GM23248 (cell line): ENCODE measurements around the gene CASP4. TPM values are rescaled to one million over a fixed set of nuclear protein-coding genes. Genes with fewer than 3 reads are reported as not detected.

Source experiments
- DNase-seq: peaks from one replicate; pipeline ENCODE4 v3.0.0-alpha.2; 2015
- H2AFZ ChIP-seq: fragments of 200-600 bp; sonication (generic); 2 replicates; pipeline ENCODE4 v1.6.1; 2016; ENCODE audit warnings: antibody characterized with exemption
- H3F3A ChIP-seq: fragments of 200-600 bp; sonication (generic); 2 replicates; pipeline ENCODE4 v1.6.1; 2016; ENCODE audit warnings: mild to moderate bottlenecking, antibody characterized with exemption, mixed run types; ENCODE audit not compliant: insufficient read depth
- H3K27ac ChIP-seq: fragments of 200-600 bp; sonication (generic); 2 replicates; pipeline ENCODE4 v1.5.1; 2016; ENCODE audit warnings: mild to moderate bottlenecking
- H3K27me3 ChIP-seq: fragments of 200-600 bp; sonication (generic); replicated peaks from 2 replicates; pipeline ENCODE4 v1.6.1; 2016; ENCODE audit warnings: mild to moderate bottlenecking; ENCODE audit not compliant: insufficient read depth
- H3K36me3 ChIP-seq: fragments of 200-600 bp; sonication (generic); 2 replicates; pipeline ENCODE4 v1.6.1; 2016; ENCODE audit warnings: low read depth, mild to moderate bottlenecking
- H3K4me1 ChIP-seq: fragments of 200-600 bp; sonication (generic); 2 replicates; pipeline ENCODE4 v1.6.1; 2016; ENCODE audit warnings: mild to moderate bottlenecking; ENCODE audit not compliant: insufficient read depth
- H3K4me2 ChIP-seq: fragments of 200-600 bp; sonication (generic); one replicate; pipeline ENCODE4 v1.6.1; 2016; ENCODE audit warnings: mild to moderate bottlenecking; ENCODE audit not compliant: unreplicated experiment
- H3K4me3 ChIP-seq: fragments of 200-600 bp; sonication (generic); 2 replicates; pipeline ENCODE4 v1.5.1; 2016; ENCODE audit warnings: mild to moderate bottlenecking
- H3K79me2 ChIP-seq: fragments of 200-600 bp; sonication (generic); 2 replicates; pipeline ENCODE4 v1.6.1; 2016; ENCODE audit warnings: mild to moderate bottlenecking; ENCODE audit not compliant: insufficient read depth
- H3K9ac ChIP-seq: fragments of 200-600 bp; sonication (generic); 2 replicates; pipeline ENCODE4 v1.6.1; 2016; ENCODE audit warnings: mild to moderate bottlenecking
- H3K9me2 ChIP-seq: fragments of 200-600 bp; sonication (generic); 2 replicates; pipeline ENCODE4 v1.6.1; 2016; ENCODE audit warnings: mixed run types, mild to moderate bottlenecking, moderate library complexity; ENCODE audit not compliant: insufficient read depth
- H3K9me3 ChIP-seq: fragments of 200-600 bp; sonication (generic); one replicate; pipeline ENCODE4 v1.6.1; 2017; ENCODE audit warnings: low read depth
- H4K20me1 ChIP-seq: fragments of 200-600 bp; sonication (generic); 2 replicates; pipeline ENCODE4 v1.6.0; 2016; ENCODE audit not compliant: insufficient read depth
- EZH2 ChIP-seq: fragments of 200-600 bp; sonication (generic); IDR thresholded peaks from 2 replicates; pipeline ENCODE4 v1.6.1; 2018; ENCODE audit warnings: antibody characterized with exemption, mild to moderate bottlenecking; ENCODE audit not compliant: insufficient read depth, poor library complexity, severe bottlenecking
- EZH2phosphoT487 ChIP-seq: fragments of 200-600 bp; sonication (generic); IDR thresholded peaks from 2 replicates; pipeline ENCODE4 v1.6.1; 2018; ENCODE audit warnings: antibody characterized with exemption, moderate library complexity, mild to moderate bottlenecking, low read depth; ENCODE audit not compliant: insufficient read depth
- WGBS, 2 experiments: methylation state at CpG; one replicate each; pipeline ENCODE4 v1.1.6; 2015 to 2017; ENCODE audit warnings: low lambda C conversion rate in 2 of 2, low coverage in 1 of 2; ENCODE audit errors: missing lambda C conversion rate in 2 of 2; 5-methylcytosine and 5-hydroxymethylcytosine counted together
- in situ Hi-C: fragments of 300-500 bp; cut with MboI; formaldehyde crosslinking; loops from 2 replicates; pipeline ENCODE4 v1.15.0; 2020
- polyA plus RNA-seq: library from polyadenylated mRNA; unstranded; fragments of >200 nt; fragmentation: Nextera tagmentation; extraction: Ambion mirVana; gene quantifications from 2 replicates; pipeline ENCODE4 v1.2.1, GENCODE V29; 2016
- total RNA-seq: library from RNA; depleted of rRNA; stranded (reverse); fragments of >200 nt; shearing (Covaris generic); gene quantifications from 2 replicates; pipeline ENCODE4 v1.2.3, GENCODE V29; 2014

Gene CASP4
- total and polyA plus RNA-seq, 2 experiments from 2014 or later = 72.0 to 114 TPM

DNA sequence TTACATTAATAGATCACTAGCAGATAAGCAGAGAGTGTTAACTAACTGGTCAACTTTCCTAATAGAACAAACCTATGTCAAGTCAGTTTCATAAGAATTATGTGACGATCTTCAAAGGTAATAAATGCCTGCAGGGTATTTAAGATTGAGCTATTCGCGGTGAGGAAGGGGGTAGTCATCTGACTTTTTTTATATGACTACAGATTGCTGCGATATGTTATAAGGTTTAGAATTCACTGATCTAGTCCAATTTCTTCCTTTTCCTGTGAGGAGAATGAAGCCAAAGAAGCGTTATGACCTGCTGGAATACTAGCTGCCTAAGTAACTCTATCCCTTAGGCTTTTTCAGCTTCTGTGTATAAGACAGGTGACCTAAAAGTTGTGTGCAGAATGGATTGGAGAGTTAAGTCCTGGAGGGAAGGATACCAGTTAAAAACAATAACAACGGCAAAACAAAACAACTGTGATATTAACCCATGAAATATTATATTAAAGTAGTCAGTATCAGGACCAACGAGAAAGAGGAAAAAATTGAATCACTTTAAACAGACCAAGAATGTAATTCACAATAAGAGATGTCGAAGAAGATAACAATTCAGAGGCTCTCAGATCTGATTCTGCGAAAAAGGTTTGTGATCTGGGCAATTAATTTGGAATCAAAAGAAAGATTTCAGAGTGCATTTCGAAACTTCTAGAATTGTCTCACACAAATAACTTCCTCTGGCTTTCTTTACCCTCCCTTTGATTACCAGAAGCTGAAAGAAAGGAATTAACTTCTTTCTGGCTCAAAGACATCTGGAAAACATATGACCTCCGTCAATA, 630 bp downstream of the CASP4 start:
- in situ Hi-C loops = no loop called here

DNA sequence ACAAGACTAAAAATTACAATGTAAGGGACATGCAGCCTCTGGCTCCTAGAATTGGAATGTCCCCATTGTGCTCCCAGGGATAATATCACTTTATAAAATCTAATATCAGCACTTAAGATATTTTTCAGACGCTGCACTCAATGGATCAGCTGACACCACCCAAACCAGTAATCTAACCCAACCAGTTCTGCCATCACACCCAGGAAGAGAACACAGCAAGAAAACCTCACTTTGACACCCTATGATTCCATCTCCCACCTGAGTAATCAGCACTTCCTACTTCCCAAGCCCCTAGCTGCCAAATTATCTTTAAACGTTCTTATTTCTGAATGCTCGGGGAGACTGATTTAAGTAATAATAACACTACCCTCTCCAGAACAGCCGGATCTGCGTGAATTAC, 2.6 kb downstream of the CASP4 start:
- no peaks in the 10 kb centered on the region for H3K9me2 ChIP-seq
- H3K36me3 ChIP-seq = 0 out of 2 replicates have a peak, but pooled peaks cover 11% of the 10 kb centered on the region
- H3K27ac ChIP-seq = no peak overlapping the region
- H3K4me3 ChIP-seq = peak overlapping the region; percentile 96; the same call in 1 of the 2 replicates
- no peak overlapping the region for H2AFZ ChIP-seq
- no peaks in the 10 kb centered on the region for H3K27me3 ChIP-seq
- no peaks in the 10 kb centered on the region for H3K9me3 ChIP-seq
- peak overlapping the region; percentile 97 for H3K4me2 ChIP-seq
- no peak overlapping the region for H3K9ac ChIP-seq
- in situ Hi-C loops = no loop called here
- WGBS, 2 experiments = 85 to 89% methylated on average over 5 of the region's 5 CpGs
- TF ChIP-seq EZH2 (no peak), EZH2phosphoT487 (no peak)
- H4K20me1 ChIP-seq = no peaks in the 10 kb centered on the region
- no peak for DNase-seq
- H3K79me2 ChIP-seq = peaks cover 71% of the 10 kb centered on the region
- peaks cover 27% of the 10 kb centered on the region for H3K4me1 ChIP-seq
- H3F3A ChIP-seq = peaks cover 10% of the 10 kb centered on the region

More for the DNA sequence above, 630 bp downstream of the CASP4 start:
- Histone ChIP-seq H3K79me2 (peaks cover 52% of the 10 kb centered on the region), H3K36me3 (0 out of 2 replicates have a peak, but pooled peaks cover 7% of the 10 kb centered on the region), H3K9me3 (no peaks in the 10 kb centered on the region), H3K9ac (peak overlapping the region; percentile 91), H3K27ac (peak overlapping the region; percentile 92), H2AFZ (peak overlapping the region; percentile 92), H3K27me3 (no peaks in the 10 kb centered on the region), H3K4me1 (peaks cover 27% of the 10 kb centered on the region), H3F3A (peaks cover 10% of the 10 kb centered on the region), H4K20me1 (no peaks in the 10 kb centered on the region), H3K9me2 (no peaks in the 10 kb centered on the region), H3K4me2 (peak overlapping the region; percentile 97), H3K4me3 (peak overlapping the region; percentile 96)
- no peak for TF ChIP-seq EZH2phosphoT487
- TF ChIP-seq EZH2 = no peak
- DNase-seq = peak; percentile 33
- 1 to 2% methylated on average over 11 of the region's 11 CpGs for WGBS, 2 experiments

DNA sequence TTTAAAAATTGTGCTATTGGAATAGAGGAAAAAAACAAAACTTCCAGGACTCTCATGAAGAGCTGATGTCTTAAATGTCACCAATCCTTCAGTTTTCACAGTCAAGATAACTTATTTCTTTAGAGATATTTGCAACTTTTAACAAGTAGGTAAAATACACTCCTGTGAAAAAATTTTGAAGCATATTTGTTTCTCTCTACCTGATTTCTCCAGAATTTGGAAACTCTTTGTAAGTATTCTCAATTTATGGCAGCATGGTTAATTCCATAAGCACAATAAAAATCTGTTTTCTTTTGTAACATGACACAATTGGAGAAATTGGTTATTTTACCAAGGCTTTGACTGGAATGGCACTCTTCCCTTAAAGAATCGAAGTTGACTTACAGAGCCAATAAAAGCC, 4.1 kb downstream of the CASP4 start:
- WGBS, 2 experiments = 95 to 100% methylated on average over 1 of the region's 1 CpG

DNA sequence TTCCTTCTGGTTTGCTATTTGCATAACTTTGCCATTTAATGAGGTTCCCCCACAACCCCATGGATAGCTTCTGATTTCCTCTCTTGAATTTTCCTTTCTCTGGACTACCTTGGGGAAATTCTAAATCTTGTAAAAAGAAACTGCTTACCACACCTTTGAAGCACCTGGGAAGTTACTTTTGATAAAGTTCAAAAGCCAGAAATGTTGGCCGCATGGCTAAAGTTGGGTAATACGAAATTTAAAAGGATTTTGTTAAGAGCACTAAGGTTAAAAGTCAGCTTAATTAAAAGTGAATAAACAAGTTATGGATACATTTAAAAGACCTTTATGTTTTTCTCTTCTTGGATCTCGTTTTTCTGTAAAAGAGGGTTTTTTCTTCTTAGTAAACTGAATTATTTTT, 5.5 kb downstream of the CASP4 start:
- H3K9ac ChIP-seq = no peak overlapping the region
- no peak overlapping the region for H3K4me3 ChIP-seq
- no peaks in the 10 kb centered on the region for H4K20me1 ChIP-seq
- DNase-seq = no peak
- no peak for TF ChIP-seq EZH2
- WGBS, 2 experiments = 95 to 99% methylated on average over 3 of the region's 3 CpGs
- H3K27ac ChIP-seq = no peak overlapping the region
- H2AFZ ChIP-seq = no peak overlapping the region
- H3F3A ChIP-seq = peaks cover 4% of the 10 kb centered on the region
- no peaks in the 10 kb centered on the region for H3K27me3 ChIP-seq
- H3K9me2 ChIP-seq = no peaks in the 10 kb centered on the region
- 0 out of 2 replicates have a peak, but pooled peaks cover 11% of the 10 kb centered on the region for H3K36me3 ChIP-seq
- in situ Hi-C loops = no loop called here
- H3K4me2 ChIP-seq = no peak overlapping the region
- H3K79me2 ChIP-seq = peaks cover 97% of the 10 kb centered on the region
- H3K9me3 ChIP-seq = no peaks in the 10 kb centered on the region
- peaks cover 20% of the 10 kb centered on the region for H3K4me1 ChIP-seq

More for the DNA sequence above, 4.1 kb downstream of the CASP4 start:
- peaks cover 10% of the 10 kb centered on the region for H3F3A ChIP-seq
- no peaks in the 10 kb centered on the region for H4K20me1 ChIP-seq
- in situ Hi-C loops = no loop called here
- H3K27me3 ChIP-seq = no peaks in the 10 kb centered on the region
- H3K9me2 ChIP-seq = no peaks in the 10 kb centered on the region
- H3K4me2 ChIP-seq = no peak overlapping the region
- H3K9me3 ChIP-seq = no peaks in the 10 kb centered on the region
- H2AFZ ChIP-seq = no peak overlapping the region
- H3K4me3 ChIP-seq = no peak overlapping the region
- no peak for TF ChIP-seq EZH2
- no peak for TF ChIP-seq EZH2phosphoT487
- no peak overlapping the region for H3K27ac ChIP-seq
- H3K79me2 ChIP-seq = peaks cover 85% of the 10 kb centered on the region
- H3K9ac ChIP-seq = no peak overlapping the region
- no peak for DNase-seq
- peaks cover 26% of the 10 kb centered on the region for H3K4me1 ChIP-seq
- H3K36me3 ChIP-seq = 0 out of 2 replicates have a peak, but pooled peaks cover 11% of the 10 kb centered on the region
